Forelimb muscle (tissue), 1 donor: ENCODE measurements around the gene UST. TPM values are rescaled to one million over a fixed set of nuclear protein-coding genes. Genes with fewer than 3 reads are reported as not detected.
"Not testable (repeated sequence)": the region's sequence is repeated elsewhere in the genome, so short reads cannot be mapped to it uniquely, and the experiment has no call there.

Experiments
- DNase-seq: peaks from one replicate; pipeline ENCODE4 v3.0.0-alpha.2; 2013; ENCODE audit warnings: low read depth
- polyA plus RNA-seq: library from polyadenylated mRNA; unstranded; fragments of 120-200 nt; gene quantifications from one replicate; pipeline ENCODE4 v1.2.1, GENCODE V29; 2013; ENCODE audit not compliant: insufficient read length

Gene UST
- polyA plus RNA-seq, 1 donor = 5.8 TPM

DNA sequence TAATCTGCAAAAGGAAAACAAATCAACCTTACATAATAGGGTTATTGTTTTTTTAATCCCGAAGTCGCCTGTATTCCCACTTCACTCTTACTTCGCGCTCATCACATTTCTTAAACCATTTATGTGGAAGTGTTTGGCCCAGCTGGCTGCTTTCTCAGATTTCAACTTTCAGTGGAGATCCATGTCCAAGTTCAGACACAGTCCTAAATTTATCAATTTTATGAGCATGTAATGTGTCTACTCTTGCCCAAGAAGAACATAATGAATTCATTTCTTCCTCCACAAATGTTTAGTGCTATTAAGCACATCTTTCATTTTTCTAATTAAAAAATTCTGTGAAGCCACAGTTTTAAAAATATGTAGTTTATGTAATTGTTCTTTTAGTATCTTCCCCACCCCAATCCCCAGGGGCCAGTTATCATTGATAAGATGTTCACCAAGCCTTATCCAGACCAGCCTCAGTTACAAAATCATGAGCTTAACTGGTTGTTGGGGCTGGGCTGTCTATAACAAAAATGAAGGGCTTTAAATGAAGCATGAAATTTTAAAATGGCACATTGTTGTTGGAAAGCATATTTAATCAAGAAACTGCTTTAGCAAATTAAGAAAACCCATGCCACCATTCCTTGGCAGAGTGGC, 151.7 kb downstream of the UST start:
- no peak for DNase-seq

DNA sequence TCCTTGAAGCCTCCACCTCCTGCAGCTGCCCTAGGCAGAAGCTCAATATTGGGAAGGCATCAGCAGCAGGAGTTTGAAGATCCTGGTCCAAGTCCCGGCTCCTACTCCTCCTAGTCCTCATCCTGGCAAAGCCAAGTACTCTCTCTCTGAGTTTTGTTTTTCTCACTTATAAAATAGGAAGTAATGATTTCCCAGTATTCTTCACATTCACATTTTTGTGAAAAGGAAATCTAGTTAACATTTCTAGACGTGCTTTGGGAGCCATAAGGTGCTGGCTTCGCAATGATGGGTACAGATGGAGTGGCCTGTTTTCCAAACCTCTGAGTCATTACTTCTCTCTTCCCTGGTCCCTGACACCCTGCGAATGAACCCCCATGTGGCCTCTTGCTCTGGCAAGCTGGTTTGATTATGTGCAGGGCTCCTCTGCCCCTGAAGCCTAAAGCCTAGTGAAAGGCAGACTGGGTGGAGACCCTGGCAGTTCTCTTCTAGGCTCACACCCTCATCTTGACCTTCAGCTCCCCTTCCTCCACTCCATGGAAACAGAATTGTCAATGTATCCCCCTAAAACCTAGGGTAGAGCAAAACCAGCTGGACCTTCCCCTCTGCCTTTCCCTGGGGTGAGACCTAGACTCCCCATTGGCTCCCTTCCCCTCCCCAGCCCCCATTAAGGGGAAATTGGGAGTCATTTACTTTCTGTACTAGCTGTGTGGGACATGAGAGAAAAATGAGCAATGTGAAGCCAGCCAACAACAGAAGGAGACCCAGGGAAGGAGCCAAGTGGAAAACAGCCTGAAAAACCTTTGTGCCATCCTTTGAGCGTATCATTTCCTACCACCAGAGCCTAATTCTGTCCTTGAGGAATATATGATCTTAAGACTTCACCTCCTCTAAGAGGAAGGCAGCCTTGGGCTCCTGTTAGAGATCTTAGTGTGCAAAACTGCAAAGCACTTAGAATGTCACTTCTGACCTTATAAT, 158.4 kb downstream of the UST start:
- DNase-seq = no peak

DNA sequence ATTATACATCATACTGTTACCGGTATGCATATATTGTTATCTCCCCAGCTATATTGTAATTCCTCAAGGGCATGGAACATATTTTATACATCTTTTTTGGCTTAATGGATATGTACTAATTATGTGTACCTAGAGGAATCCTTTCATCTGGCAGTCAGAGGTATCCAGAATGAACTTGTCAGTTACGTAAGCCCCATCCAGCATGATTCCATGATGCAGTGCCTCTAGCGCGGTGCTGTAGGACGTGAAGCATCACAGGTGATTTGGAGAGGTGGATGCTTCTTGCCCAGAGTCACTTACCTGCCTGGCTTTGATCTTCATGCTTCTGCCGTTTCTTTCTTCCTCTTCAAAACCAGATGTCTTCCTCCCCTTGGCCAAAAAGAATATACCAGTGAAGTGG, 159.1 kb downstream of the UST start:
- no peak for DNase-seq

DNA sequence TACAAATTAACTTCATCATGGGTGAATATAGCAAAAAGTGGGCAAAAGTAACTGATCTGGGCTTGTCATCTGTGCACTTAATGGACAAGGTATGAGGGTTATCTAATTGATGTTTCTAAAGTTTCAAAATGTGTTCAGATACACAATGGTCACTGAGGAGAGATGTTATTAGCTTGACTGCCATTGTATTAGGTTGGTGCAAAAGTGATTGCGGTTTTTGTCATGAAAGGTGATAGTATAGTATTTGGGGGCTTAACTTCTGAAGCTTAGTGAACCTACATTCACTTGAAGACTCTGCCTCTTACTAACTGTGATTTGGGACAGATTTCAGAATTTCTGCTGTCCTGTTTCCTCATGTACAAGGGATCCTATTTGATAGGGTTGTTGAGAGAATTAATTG, 159.6 kb downstream of the UST start:
- DNase-seq = no peak

DNA sequence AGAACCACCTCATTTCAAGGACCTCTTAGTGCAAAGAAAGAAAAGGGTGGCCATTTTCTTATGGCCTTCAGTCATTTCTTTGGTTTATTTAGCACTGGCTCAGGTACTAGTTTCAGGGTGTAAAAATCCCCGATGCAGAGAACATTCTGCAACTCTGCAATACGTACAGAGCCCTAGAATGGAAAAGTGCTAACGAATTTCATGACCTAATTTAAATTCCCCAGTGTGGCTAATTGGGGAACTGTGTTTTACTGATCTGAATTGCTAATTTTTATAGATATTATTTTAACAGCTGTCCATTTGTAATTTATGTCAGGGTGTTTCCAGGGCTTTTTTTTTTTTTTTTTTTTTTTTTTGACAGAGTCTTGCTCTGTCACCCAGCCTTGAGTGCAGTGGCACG, 160.7 kb downstream of the UST start:
- no peak for DNase-seq

DNA sequence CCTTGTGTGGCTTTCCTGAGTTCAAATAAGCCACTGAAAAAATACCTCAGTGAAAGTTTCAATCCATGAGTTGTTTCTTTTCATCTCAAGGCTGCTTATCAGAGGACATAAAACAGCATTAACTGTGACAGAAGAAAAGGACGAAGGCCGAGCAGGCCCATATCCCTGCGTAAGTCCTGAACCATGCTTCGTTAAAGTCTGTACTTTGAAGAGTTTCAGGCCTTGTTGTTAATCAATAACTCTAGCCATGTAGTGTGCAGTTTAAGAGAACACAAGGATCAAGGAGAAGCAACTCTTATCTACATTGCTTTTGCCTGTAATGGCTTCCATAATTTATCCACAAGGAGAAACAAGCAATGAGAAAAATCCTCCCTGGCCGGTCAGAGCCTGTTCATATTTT, 165.4 kb downstream of the UST start:
- no peak for DNase-seq

DNA sequence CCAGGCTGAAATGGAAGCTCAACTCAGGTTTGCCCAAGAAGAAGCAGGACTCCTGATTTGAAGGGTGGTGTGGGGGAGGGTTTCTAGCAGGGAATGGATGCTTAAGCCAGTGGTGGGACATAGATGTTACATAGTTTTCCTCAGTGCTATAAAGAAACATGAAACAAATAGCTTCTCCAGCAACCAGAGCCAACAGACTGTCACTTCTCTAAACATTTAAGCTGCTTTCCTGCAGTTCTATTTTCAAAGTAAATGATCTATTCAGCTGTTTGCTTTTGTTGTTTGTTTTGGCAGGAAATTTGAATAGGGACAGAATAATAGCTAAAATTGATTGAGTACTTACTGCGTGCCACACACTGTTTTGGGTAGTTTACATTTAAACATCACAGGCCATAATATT, 169.0 kb downstream of the UST start:
- no peak for DNase-seq

DNA sequence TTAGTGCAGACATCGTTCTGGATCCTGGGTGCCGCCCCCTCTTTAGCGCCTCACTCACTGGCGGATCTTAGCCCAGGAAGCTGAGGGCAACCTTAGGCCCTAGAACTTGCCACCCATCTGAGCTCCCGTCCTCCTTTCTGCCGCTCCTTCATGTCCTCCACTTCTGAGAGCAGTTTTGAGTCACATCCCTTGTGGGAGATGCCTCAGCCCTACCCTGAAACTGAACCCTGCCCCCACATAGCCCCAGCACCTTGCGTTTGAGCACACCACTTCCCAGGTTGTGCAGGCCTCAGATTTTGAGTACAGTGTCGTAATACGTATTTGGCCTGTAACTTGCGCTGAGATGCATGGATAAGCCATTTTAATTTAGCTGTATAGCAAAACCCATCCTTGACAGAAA, 169.7 kb downstream of the UST start:
- DNase-seq = not testable (repeated sequence)

DNA sequence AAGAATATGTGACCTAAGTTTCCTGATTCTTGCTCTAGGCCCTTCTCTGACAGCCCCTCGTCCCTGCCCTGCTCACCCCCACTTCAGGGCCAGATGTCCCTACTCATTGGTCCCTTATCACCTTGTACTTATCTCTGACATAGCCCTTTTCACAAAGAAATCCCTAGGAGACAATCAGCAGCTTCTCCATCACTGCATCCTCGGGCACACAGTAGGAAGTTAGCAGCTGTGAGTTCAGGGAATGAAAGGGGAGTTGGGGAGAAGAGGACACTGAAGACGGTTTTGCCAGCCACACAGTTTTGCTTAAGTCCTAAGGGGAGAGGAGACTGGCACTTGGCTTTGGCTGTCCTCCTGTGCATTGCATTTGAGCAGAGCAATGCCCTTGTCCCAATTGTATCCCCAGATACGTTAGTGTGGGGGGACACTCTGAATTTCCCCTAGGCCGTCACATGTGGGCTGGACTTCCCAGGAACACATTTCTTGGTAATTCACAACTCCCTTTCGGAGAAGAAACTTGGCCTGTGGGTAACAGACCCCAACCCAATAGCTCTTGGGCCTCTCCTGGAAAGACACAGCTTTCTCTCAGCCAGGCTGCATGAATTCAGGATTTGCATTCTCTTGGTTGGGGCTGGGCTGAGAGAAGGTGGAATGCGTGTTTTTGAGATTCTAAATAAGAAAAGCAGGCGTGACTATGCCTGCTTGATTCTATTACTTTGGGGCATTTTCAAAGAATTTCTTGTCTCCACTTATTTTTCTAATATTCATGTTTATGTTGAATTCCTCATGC, 177.6 kb downstream of the UST start:
- DNase-seq = no peak

DNA sequence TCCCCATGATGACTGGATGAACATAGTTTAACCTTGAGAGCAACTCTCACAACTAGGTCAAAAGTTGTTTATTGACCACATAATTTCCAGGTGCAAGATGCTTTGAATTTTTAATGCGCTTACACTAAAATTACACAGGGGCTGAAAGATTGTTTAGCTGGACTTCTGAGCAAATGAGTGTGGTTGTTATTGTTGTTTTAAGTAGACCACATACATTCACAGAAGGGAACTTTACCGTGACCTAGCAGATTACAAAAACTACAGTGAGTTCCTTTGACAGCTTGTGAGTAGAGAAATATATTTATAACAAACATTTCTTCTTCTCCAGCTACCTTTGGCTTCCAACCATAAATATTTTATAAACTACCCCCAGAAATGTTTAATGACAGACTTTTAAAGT, 178.9 kb downstream of the UST start:
- DNase-seq = no peak

DNA sequence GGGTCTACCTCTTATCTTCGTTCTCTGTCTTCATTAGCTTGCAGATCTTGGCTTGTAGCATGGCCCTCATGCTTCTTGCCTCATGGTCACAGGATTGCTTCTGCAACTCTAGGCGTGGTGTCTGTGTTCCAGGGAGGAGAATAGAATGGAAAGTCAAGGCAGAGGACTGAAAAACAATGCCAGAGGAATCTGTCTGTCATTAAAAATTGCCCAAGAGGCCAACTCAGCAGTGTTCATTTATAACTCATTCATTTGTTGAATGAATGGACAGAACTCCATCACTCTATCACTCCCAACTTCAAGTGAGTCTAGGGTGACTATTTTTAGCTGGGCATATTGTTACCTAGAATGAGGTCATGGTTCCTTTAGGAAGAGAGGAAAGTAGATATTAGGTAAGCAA, 179.6 kb downstream of the UST start:
- no peak for DNase-seq

DNA sequence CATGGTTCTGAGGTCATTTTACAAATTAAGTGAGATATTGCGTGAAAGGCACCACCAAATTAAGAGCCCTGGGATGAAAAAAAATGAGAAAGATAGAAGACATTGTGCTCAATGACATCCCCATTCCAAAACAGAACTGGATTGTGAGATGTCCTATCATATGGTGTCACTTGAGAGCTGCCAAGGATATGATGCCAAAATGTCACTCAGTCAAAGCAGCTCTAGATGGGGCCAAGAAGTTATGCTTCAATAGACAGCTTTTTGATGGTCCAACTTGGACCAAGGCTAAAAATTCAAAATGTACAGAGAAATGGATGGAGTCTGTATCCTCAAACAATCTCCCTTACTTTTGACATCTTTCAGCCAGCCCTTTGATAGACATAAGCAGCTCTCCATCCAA, 180.8 kb downstream of the UST start:
- no peak for DNase-seq

DNA sequence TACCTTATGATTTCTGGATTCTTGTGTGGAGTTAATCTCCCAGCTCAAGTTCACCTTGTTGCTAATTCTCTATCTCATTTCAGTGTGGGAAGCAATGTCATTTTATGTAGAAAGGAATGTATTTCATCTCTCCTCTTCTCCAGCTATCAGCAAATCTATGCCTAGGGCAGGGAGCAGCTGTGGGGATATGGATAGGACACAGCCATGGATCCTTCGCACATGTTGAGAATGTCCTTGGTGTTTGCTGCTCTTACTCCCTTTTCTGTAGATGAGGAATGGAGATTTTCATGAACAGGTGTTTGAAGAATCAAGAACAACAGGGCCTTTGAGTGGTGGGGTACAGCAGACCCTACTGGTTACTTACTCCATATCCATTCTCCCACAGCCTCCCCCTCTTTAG, 182.0 kb downstream of the UST start:
- DNase-seq = no peak

DNA sequence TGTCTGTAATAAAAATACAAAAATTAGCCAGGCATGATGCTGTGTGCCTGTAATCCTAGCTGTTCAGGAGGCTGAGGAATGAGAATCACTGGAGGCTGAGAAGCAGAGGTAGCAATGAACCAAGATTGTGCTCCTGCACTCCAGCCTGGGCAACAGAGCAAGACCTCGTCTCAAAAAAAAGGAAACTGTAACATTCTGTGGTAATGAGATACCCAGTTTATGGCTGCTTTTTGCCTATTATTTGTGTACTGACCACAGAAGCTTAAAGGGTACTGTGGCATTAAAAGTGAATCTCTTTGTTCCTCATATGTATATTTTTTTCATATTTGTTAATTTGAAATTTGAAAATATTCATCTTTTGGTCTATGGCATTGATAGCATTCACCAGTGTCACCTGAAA, 185.4 kb downstream of the UST start:
- DNase-seq = no peak

DNA sequence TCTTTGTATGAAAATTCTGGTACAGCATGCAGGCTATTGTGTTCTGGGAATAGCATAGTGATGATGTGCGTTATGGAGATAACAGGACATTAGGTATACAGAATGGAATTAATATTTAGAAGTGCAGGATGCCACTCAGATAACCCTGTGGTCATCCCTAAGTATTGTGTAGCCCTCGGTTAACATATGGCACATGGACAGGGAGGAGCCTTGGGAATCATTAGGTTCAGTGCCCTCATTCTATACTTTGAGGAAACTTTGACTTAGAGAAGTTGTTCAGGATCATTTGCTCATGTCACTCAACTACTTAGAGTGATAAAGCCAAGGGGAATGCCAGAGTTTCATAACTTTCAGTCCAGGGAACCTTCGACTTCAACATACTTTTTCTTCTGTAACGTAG, 185.9 kb downstream of the UST start:
- DNase-seq = no peak

DNA sequence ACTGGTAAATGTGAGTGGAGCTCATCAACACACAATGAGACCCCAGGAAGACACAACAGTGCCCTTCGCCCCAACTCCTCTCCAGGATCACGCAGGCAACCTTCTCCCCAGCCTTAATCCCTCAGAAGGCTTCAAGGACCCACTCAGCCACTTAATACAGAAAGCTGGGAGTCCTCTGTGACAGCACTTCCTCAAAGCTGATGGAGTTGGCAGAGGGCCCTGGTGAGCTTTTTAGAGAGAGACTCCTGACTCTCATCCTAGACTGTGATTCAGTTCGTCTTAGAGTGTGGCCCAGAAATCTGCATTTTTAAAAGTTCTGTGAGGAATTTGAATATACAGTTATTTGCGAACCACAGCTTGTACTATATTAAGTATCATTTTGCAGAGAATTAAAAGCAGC, 187.7 kb downstream of the UST start:
- DNase-seq = peak; percentile 38

DNA sequence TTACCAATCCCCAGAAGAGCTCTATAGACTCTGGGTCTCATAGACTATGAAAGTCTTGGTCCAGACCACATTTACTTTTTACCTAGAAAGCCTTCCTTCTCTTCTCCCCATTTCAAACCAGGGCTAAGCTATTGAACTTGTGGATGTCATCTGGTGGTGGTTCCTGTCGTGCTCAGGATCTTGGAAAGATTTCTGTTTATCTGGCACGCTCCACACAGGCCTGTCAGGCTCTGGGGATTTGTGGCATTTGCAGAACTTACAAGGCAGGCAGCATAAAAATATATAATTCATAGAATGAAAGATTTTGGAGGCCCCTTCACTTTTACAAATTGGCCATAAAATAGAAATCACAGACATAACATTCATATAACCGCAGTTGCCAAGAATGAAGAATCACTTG, 188.1 kb downstream of the UST start:
- no peak for DNase-seq

DNA sequence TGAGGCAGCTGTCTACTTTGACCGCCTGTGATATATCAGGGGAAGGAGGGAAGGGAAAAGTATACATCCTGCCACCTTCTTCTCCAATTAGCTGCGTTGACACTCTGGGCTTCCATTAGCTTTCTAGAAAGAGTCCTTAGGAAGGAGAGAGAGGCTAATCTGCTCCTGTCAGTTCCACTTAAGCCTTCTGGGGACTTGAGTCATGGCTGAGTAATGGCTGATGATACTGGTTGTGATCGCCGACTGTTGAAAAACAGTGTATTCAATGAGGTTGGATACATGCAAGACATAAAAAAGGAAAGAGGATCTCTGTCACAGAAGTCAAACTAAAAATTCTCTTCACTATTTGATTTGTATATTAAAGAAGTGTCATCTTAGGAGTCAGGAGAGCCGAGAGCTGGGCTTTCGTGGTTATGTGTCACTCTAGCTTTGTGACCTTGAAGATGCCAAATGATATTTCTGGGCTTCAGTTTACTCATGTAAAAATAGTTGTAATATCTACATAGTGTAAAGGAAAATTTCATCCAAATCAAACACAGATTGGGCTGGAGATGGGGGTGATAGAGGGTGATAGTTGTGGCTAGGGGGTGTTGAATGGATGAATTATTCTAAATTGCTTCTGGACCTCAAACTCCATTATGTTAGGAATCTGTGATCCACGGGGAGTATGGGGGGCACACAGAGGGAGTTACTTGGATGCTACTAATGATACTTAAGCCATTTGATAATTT, 189.0 kb downstream of the UST start:
- DNase-seq = no peak

DNA sequence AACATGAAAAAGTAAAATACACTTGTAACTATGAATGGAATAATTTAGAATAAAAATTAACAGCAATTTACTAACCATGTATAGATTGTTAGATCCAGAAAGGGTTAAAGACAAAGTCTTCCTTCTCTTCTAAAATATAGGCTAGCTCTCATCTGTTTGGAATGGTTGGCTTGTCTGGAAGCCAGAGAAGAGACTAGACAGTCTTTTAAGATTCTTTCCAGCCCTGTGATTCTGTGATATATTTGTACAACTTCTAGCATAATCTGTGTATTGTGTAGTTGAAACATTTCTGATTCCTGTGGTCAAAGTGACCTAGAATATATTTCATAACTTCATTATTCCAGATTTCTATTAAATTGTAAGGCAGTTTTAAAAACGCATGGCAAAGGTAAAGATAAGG, 196.6 kb downstream of the UST start:
- DNase-seq = peak; percentile 65

DNA sequence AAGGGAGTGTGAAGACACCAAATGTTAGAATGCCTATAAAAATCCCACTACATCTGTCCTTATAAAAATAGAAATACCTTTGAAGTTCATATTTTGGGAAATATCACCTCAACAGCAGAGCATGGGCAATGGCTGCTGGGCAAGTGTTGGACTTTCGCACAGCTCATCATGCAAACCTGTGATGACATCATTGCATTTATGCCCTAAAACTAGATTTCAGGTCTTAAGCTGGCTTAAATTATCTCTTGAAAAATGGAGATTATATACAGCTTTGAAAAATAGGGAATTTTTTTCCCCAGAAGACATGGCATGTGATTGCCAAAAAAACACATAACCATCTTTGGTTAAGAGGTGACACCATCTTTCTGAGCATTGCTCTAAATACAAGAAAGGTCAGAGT, 197.8 kb downstream of the UST start:
- no peak for DNase-seq

DNA sequence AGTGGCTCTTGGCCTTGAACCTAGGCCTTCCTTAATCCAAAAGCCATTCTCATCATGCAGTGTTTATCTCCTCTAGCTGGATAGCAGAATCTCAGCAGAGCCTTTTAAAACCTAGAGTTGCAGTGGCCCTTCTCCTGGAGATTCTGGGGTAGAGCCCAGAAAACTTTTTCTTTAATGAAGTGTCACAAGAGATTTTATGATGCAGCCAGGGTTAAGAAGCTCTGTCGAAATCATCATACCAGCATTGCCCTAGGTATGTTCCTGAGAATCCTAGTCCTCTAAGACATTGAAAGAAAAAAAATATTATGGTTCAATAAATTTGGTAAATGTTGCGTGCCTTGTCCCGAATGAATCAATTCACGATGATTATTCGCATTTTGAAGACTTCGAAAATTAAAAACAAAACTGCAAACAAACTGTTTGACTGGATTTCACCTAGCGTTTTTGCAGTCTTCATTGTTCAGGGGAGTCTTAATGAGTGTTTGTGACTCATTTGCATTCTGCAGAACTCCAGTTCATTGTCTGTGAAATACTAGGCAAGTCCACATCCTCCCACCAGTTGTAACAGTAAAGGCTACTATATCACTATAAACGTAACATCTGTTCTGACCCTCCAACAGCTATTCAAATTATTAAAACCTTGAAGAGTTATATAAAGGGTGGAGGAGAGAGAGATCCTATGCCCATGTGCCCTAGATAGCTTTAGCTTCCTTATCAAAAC, 198.6 kb downstream of the UST start:
- no peak for DNase-seq
